Putamen (tissue), 1 donor: ENCODE data around the gene ETNK1.
"Not testable (repeated sequence)": the region's sequence is repeated elsewhere in the genome, so short reads cannot be mapped to it uniquely, and the experiment has no call there.

Source experiments
- DNase-seq: peaks from one replicate; pipeline ENCODE4 v3.0.0-alpha.2; 2016; ENCODE audit warnings: low spot score

The ETNK1 gene

DNA sequence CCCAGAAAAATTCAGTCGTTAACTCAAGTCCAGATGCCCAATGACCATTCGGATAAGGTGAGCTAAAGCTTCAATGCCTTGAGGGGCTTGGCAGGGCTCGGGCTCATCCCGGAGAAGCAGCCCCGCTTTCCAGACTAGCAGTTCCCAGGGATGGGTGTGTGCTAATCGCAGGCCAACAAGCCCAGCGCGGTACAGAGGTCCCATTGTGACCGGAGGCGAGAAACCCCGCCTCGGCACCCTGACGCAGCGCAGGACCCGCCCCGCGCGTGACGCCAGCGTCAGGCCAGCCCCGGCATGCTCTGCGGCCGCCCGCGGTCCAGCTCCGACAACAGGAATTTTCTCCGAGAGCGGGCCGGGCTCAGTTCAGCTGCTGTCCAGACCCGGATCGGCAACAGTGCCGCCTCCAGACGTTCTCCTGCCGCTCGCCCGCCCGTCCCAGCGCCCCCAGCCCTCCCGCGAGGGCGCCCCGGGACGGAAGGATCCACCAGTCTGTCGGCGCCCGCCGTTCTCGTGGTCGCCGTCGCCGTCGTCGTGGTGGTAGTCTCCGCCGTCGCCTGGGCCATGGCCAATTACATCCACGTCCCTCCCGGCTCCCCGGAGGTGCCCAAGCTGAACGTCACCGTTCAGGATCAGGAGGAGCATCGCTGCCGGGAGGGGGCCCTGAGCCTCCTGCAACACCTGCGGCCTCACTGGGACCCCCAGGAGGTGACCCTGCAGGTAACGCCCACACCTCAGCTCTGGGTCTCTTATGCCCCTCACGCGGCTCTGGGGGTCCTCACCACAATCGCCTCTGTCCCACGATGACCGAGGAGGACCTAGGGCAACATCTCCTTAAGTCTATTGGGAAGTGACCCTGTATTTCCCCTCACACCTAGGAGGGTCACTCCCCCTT, at the start of gene ETNK1:
Gene ETNK1, plus strand, starts transcription at position 302 of the 892 bp plus-strand sequence. Its CDS starts 260 bp downstream, at position 562.
- peak; percentile 95 for DNase-seq

- DNase-seq = no peak
Measured at GRCh38 chr12:22576065-22576464, 48.9 kb upstream of the ETNK1 start.

GRCh38 chr12:22576473-22576872, 48.5 kb upstream of the ETNK1 start:
- DNase-seq = no peak

DNA sequence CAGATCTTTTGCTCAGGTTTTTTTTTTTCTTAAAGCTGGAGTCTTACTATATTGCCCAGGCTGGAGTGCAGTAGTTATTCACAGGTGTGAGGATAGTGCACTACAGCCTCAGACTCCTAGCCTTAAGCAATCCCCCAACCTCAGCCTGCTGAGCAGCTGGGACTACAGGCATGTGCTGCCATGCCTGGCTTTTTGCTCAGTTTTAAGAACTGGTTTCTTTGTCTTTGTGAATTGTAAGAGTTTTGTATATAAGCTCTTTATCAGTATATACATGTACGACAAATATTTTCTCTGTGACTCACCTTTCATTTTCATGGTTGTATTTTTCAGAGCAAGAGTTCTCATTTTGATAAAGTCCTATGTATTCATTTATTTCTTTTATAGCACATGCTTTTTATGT, 47.3 kb upstream of the ETNK1 start:
- DNase-seq = no peak

DNA sequence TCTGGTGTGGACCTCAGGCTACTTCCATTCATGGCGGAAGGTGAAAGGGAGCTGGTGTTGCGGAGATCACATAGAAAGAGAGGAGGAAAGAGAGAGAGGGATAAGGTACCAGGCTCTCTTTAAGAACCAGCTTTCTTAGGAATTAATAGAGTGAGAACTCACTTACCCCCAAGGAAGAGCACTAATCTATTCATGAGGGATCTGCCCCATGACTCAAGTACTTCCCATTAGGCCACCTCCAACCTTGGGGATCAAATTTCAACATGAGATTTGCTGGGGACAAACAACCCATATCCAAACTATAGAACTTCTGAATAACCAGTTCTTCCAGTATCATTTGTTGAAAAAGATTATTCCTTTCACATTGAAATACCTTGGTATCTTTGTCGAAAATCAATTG, 46.6 kb upstream of the ETNK1 start:
- DNase-seq = no peak

DNA sequence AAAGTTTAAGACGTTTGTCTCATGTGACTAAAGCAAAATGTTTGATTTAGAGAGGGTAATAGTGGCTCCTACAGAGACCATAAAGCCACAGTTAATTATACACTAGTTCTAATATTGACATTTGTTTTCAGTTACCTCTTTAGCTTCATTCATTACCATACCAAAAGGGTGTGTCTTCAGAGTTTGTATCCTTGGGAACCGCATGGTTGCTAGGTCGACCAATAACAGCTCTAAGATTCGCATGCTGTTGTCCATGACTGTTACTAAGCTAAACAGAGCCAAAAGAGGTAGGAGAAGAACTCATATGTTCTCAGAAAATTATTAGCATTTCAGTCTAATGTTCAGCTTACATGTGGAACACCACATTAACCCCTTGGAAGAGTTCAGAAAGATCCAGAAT, 36.2 kb upstream of the ETNK1 start:
- no peak for DNase-seq

DNA sequence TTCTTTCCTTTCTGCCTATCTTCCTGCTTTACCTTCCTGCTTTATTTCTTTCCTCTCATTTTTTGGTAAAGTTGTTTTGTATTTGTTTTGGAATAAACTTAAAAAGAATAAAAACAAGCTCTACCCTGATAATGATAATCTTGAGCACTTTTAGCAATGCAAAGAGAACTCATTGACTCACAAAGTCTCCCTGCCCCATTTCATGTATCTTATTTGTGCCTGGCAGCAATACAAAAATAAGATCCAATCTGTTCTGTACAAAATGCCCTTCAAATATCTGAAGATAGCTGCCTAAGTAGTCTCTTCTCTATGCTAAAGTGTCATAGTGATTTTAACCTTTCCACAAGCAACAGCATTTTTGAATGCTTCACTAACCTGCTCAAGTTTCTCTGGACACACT, 31.1 kb upstream of the ETNK1 start:
- DNase-seq = no peak

GRCh38 chr12:22597539-22597938, 27.4 kb upstream of the ETNK1 start:
- DNase-seq = not testable (repeated sequence)

DNA sequence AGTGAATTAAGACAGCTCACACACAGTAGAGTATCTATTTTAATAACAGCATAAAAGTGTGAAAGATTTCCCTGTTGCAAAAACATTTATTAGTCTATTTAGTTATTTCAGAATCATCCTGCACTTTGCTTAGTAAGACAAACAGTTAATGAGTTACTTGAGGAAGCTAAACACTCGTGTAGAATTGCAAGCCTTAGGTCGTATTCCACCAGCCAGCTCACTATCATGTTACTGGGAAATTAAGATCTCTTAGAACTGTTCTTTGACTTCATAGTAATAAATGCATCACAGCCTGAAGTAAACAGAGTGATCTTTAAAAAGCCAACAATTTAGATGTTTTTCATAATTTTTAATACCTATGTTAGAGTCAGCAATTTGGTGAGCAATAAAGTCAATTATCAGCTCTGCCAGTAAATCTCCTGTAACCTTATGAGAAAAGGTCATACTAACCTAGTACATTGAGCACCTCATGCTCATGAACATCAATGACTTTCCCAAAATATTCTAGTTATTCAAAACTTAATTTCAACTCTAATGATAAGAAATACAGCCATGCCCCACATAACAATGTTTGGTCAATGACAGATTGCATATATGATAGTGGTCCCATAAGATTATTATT, 26.7 kb upstream of the ETNK1 start:
- no peak for DNase-seq

DNA sequence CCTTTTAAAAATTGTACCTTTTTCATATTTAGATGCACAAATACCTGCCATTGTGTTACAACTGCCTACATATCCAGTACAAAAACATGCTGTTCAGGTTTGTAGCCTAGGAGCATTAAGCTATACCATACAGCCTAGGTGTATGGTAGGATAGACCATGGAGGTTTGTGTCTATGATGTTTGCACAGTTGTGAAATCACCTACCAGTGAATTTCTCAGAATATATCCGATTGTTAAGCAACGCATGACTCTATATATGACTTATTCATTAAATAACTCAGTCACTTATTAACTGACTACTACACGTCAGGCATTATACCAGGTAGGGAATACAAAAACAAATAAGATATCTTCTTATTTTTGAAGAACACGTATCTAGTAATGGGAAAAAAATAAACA, 26.2 kb upstream of the ETNK1 start:
- DNase-seq = no peak

DNA sequence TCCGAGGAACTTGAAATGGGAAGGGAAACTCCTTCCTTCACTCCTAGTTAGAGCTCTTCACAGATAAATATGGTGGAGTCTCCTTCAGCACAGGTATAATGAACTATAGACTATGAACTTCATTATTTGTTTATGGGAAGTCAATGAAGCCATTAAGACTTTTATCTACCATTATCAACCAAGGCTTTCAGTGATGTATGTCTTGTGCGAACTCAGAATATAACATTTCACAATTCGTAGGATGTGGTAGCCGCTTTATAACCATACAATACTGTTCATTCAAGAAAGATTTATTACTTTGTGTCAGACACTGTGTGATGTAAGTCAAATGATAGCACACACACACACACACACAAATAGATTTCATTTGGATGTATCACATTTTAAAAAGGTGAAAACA, 24.8 kb upstream of the ETNK1 start:
- DNase-seq = no peak

- no peak for DNase-seq
Measured at GRCh38 chr12:22609501-22609900, 15.5 kb upstream of the ETNK1 start.

- no peak for DNase-seq
Measured at GRCh38 chr12:22610131-22610530, 14.8 kb upstream of the ETNK1 start.

DNA sequence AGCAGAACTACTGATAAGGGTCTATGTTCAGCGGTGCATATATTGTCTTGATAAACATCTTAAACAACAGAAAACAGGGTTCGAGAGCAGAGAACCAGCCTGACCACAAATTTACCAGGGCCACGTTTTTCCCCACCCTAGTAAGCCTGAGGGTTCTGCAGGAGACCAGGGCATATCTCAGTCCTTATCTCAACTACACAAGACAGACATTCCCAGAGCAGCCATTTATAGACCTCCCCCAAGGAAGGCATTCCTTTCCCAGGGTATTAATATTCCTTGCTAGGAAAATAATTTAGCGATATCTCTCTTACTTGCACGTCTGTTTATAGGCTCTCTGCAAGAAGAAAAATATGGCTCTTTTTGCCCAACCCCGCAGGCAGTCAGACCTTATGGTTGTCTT, 12.1 kb upstream of the ETNK1 start:
- not testable (repeated sequence) for DNase-seq

DNA sequence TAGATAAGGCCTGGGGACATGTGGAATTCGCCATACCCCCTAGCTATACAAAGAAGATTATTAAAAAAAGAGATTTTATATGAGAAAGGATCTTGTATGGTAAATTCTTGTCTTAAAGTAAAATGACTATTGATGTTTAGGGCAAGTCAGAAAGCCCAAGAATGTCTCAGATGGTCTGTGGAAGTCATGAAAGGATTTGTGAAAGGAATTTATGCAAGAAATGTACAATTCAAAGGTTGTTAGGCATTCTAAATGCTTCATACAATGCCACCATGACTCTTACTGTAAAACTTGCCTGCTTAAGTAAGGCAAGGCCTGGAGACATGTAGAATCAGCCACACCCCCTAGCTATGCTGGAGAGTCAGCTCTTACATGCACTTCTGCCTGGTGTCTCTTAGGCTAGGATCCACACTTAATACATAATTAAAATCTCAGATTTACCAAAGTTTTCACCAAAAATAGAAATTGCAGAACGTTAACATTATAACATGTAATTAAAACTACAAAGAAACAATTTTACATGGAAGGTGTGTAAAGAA, 8.9 kb upstream of the ETNK1 start:
- DNase-seq = no peak

DNA sequence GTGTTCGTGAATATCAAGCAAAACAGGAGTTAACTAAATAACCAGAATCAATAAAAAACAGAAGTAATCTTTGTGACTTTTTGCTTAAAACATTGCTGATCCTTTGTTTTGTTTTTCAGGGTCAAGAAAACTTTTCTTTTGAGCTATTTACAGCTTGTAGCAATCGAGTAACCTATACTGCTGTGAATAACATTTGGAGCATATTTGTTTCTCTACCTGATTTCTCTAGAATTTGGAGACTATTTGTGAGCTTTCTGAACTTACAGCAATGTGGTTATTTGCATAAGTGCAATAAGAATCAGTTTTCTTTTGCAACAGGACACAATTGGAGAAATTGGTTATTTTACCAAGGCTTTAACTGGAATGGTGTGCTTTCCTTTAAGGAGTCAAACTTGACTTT, 7.3 kb upstream of the ETNK1 start:
- no peak for DNase-seq

- no peak for DNase-seq
Measured at GRCh38 chr12:22624548-22624869, 462 bp upstream of the ETNK1 start.

DNA sequence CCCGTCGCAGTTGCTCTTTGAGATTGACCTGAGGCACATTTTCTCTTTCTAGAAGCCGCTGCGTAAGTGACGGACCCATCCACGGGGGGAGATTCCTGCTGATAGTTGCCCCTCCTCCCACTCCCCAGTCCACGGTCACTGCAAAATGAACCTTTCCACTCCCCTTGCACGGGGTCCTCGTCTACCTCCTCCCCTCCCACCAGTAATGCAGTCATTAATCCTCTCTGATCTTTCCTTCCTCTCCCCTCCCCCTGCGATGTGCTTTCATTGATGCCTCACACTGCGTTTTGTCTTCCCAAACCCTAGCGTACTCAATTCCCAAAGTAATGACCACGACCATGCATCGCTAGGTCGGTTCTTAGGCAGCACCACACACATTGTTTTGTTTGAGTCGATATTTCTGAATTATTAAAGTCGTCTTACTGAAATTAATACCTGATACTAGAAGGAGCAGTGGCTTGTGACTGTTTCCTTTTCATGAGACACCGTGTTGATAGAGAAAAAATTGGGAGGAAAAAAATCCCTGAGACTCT, 857 bp downstream of the ETNK1 start:
- DNase-seq = peak; percentile 26

- peak; percentile 15 for DNase-seq
Measured at GRCh38 chr12:22626406-22626805, 1.4 kb downstream of the ETNK1 start.

GRCh38 chr12:22627371-22627770, 2.4 kb downstream of the ETNK1 start:
- DNase-seq = no peak

- DNase-seq = no peak
Measured at GRCh38 chr12:22628228-22628627, 3.3 kb downstream of the ETNK1 start.

DNA sequence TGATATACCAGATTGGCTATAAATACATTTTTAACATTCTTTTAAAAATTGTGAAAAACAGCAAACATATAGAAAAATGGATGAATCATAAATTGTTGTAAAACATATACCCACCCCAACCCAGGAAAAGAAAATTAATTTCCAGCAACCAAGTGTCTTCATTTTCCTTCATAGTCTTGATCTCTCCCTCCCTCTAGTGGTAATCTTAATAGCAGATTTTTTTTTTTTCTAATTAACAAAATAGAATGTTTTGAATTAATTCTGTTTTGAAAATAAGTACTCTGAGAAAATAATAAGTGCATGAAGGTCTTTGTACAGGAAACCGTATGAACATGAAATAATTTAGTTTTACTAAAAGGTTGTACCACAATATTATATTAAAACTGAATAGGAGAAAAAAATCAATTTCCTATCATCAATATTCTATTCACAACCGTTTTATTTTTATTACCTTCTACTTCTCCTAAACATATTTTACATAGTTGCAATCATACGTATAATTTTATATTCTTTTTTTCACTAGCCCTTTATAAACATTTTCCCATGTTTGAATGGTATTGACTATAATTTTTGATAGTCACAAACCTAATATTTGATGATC, 7.0 kb downstream of the ETNK1 start:
- DNase-seq = no peak

DNA sequence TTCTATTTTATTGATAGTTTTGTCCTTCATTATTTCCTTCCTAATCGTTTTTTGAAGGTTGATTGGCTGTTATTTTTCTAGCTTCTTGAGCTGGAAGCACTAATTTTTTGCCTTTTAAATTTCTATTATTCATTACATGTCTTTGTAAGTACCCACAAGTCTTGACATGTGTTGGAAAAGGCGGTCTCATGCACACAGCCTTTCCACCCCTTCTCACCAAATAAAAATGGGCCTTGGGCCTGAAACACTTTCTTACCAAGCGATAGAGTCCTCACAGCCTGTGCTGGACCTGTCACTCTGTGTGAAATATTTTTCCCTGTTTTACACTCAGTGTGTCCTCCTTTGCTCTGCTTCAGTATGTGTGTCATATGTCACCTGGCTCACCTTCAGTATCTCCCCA, 9.9 kb downstream of the ETNK1 start:
- DNase-seq = no peak
